Measurements from ENCODE around the gene DACT3.

GRCh38 chr19:46602392-46603194, 58.4 kb downstream of the DACT3 start:
- no peak for TF ChIP-seq CTCF (IDR thresholded peaks at IDR 0.05)
- no peak for TF ChIP-seq POLR2A (IDR thresholded peaks at IDR 0.05)
